B cell (primary cell): ENCODE data around the gene PDE4A.

Experiments used
- EZH2 ChIP-seq: IDR thresholded peaks from 2 replicates; pipeline ENCODE4 v1.6.1; 2012; ENCODE audit warnings: borderline replicate concordance, low read depth, mild to moderate bottlenecking, moderate library complexity, low read length; ENCODE audit not compliant: insufficient read depth, poor library complexity, severe bottlenecking
- TF ChIP-seq, protein P1 (sequence below): fragments of 200-600 bp; IDR thresholded peaks from one replicate; pipeline ENCODE4 v1.8.0; 2022; ENCODE audit warnings: antibody characterized with exemption, mild to moderate bottlenecking

DNA sequence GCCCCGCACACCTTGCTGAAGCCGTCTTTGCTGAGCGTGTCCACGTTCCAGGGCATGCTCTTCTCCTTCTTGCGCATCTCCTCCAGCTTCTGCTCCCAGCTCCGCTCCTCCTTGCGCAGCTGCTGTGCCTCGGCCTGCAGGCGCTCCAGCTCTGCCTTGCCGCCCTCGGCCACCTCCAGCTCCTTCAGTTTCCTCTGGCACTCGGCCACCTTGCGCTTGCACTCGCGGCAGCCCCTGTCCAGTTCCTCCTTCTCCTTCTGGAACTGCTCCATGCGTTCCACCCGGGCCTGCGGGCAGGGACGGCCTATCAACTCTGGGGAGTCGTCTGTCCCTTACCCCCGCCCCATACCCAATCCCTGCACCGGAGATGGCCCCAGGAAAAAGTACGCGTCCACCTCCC is 24.4 kb upstream of the PDE4A start:
- TF ChIP-seq, protein P1, sequence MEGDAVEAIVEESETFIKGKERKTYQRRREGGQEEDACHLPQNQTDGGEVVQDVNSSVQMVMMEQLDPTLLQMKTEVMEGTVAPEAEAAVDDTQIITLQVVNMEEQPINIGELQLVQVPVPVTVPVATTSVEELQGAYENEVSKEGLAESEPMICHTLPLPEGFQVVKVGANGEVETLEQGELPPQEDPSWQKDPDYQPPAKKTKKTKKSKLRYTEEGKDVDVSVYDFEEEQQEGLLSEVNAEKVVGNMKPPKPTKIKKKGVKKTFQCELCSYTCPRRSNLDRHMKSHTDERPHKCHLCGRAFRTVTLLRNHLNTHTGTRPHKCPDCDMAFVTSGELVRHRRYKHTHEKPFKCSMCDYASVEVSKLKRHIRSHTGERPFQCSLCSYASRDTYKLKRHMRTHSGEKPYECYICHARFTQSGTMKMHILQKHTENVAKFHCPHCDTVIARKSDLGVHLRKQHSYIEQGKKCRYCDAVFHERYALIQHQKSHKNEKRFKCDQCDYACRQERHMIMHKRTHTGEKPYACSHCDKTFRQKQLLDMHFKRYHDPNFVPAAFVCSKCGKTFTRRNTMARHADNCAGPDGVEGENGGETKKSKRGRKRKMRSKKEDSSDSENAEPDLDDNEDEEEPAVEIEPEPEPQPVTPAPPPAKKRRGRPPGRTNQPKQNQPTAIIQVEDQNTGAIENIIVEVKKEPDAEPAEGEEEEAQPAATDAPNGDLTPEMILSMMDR, result no peak
- no peak for TF ChIP-seq EZH2
